GM19455 (cell line): ENCODE data around the gene C12orf42.

Source experiments
- ATAC-seq: cut with Tn5 transposase; IDR thresholded peaks from one replicate; pipeline ENCODE4 v1.9.1; 2021; ENCODE audit not compliant: unreplicated experiment

Gene C12orf42

DNA sequence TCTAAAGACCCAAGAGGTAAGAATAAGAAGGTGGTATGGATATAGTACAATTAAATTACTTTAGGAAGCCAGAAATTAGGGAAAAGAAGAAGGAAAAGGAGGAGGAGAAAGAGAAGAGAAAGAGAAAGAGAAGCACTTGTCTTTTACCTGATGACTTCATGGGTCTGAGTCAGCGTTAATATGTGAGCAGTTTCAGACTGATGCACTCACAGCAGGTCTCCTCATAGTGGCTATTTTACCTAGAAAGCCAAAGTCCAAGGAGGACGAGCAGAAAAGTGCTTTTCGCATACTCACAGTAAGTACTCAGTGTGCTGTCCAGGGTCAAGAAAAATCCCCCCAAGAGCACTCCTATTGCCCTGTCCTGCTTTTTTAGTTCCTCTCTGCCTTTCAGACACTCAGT is 222.1 kb downstream of the C12orf42 start:
- ATAC-seq = no peak

DNA sequence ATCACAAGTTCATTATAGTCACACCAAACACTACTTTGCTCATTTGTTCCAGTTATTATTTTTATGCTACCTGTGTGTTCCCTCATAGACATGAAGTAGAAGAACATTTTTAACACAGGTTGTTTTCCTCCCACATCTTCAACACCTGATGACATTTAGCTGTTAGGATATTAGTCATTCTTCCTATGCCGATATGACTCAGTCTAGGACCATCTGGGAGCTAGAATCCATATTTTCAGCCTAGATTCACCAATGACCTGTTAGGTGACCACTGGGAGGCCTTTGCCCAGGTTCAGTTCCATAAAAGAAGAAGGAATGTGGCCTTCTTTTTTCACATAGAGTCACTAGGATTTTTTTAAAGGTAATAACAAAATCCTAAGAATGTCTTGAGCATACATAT is 222.8 kb downstream of the C12orf42 start:
- no peak for ATAC-seq

DNA sequence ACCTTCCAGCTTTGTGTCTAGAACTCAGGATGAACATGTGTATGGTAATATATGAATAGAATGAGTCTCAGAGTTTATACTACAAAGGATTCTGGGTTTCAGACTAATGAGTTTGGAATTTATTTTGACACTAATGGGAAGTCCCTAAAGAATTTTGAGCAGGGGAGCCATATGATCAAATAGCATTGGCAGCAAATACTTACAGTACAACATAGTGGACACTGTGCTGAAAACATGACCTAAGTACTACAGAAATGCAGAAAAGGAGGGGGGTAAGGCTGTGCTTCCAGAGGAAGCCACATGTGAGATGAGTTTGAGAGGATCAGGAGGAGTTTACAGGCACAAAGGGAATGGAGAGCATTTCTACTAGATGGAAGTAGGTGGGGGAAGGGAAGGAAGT is 225.8 kb downstream of the C12orf42 start:
- no peak for ATAC-seq

- ATAC-seq = no peak
These were observed 226.8 kb downstream of the C12orf42 start for GRCh38 chr12:103268831-103269514.

- no peak for ATAC-seq
These were observed 238.0 kb downstream of the C12orf42 start for GRCh38 chr12:103257763-103258162.
